HepG2 (cell line): ENCODE data around the gene TAF7. TPM values are rescaled to one million over a fixed set of nuclear protein-coding genes. Genes with fewer than 3 reads are reported as not detected.

Experiments used
- GFI1 ChIP-seq: sonication (generic); formaldehyde crosslinking; IDR thresholded peaks from 2 replicates; pipeline ENCODE4 v1.5.0; 2020; ENCODE audit warnings: missing genetic modification reagents, mild to moderate bottlenecking, borderline replicate concordance
- HES4 ChIP-seq: sonication (generic); formaldehyde crosslinking; IDR thresholded peaks from 2 replicates; pipeline ENCODE4 v1.9.0; 2021; ENCODE audit warnings: mild to moderate bottlenecking, missing genetic modification reagents, borderline replicate concordance
- HOXA5 ChIP-seq: sonication (generic); formaldehyde crosslinking; IDR thresholded peaks from 2 replicates; pipeline ENCODE4 v1.4.0; 2020; ENCODE audit warnings: missing genetic modification reagents
- JUND ChIP-seq: sonication (generic); formaldehyde crosslinking; IDR thresholded peaks from 2 replicates; pipeline ENCODE4 v1.8.0; 2022; ENCODE audit warnings: mild to moderate bottlenecking, missing genetic modification reagents
- LRRFIP1 ChIP-seq: sonication (generic); formaldehyde crosslinking; conservative IDR thresholded peaks from 2 replicates; pipeline ENCODE4 v1.4.0; 2020; ENCODE audit warnings: missing genetic modification reagents
- MAX ChIP-seq: IDR thresholded peaks from 2 replicates; pipeline ENCODE4 v1.6.1; 2012; ENCODE audit warnings: inconsistent platforms
- SYNCRIP ChIP-seq: fragments of 200-400 bp; formaldehyde crosslinking; IDR thresholded peaks from 2 replicates; pipeline ENCODE4 v1.6.1; 2018; ENCODE audit warnings: mild to moderate bottlenecking, low read depth, low read length; ENCODE audit not compliant: insufficient read depth
- USF2 ChIP-seq, 2 experiments: sonication (generic) in 1 of 2; formaldehyde crosslinking in 1 of 2; IDR thresholded peaks; 2 replicates each; pipeline versions ENCODE4 v1.5.1 to v1.6.1; 2011 to 2020; ENCODE audit warnings: borderline replicate concordance in 1 of 2, low read depth in 1 of 2, low read length in 1 of 2, mild to moderate bottlenecking in 1 of 2, missing genetic modification reagents in 1 of 2, moderate library complexity in 1 of 2
- YEATS2 ChIP-seq: sonication (generic); formaldehyde crosslinking; IDR thresholded peaks from 2 replicates; pipeline ENCODE4 v1.4.0; 2020; ENCODE audit warnings: missing genetic modification reagents, borderline replicate concordance
- YEATS4 ChIP-seq: sonication (generic); formaldehyde crosslinking; IDR thresholded peaks from 2 replicates; pipeline ENCODE4 v1.4.0; 2020; ENCODE audit warnings: missing genetic modification reagents, borderline replicate concordance
- ZNF138 ChIP-seq: sonication (generic); formaldehyde crosslinking; IDR thresholded peaks from 2 replicates; pipeline ENCODE4 v1.5.0; 2020; ENCODE audit warnings: mild to moderate bottlenecking, low read depth, missing genetic modification reagents
- ZNF142 ChIP-seq: sonication (generic); formaldehyde crosslinking; IDR thresholded peaks from 2 replicates; pipeline ENCODE4 v1.4.0; 2020; ENCODE audit warnings: missing genetic modification reagents
- ZNF264 ChIP-seq: sonication (generic); formaldehyde crosslinking; IDR thresholded peaks from 2 replicates; pipeline ENCODE4 v1.4.0; 2020; ENCODE audit warnings: missing genetic modification reagents
- ZNF589 ChIP-seq: sonication (generic); formaldehyde crosslinking; conservative IDR thresholded peaks from 2 replicates; pipeline ENCODE4 v1.8.0; 2022; ENCODE audit warnings: mild to moderate bottlenecking, moderate library complexity, missing genetic modification reagents
- ZNF775 ChIP-seq: sonication (generic); formaldehyde crosslinking; IDR thresholded peaks from 2 replicates; pipeline ENCODE4 v1.4.0; 2020; ENCODE audit warnings: missing genetic modification reagents, mild to moderate bottlenecking, moderate library complexity, borderline replicate concordance
- polyA plus RNA-seq, 8 experiments: library from polyadenylated mRNA; depleted of rRNA in 3 of 8; stranded (reverse) in 7 of 8; unstranded in 1 of 8; fragments of >200 nt; fragmentation: Illumina TruSeq in 4 of 8; extraction: Trizol in 4 of 8; gene quantifications; 2 replicates each; pipeline versions ENCODE4 v1.2.1 to v1.2.3, GENCODE V29; 2011 to 2016; ENCODE audit warnings: low read depth in 4 of 8, missing spikeins in 1 of 8, mixed read lengths in 1 of 8; ENCODE audit not compliant: insufficient read depth in 1 of 8
- total RNA-seq, 5 experiments: library from RNA; depleted of rRNA; stranded (reverse); fragments of >200 nt; fragmentation: Illumina TruSeq; extraction: Trizol; gene quantifications; 2 replicates each; pipeline ENCODE4 v1.2.3, GENCODE V29; 2016; ENCODE audit warnings: low read depth in 1 of 5

Gene TAF7
- total and polyA plus RNA-seq, 2 of the 13 experiments (the other 11 are each of a cell fraction or from before 2014, with no cell fraction given) = 41.6 to 61.5 TPM

- no peak for TF ChIP-seq LRRFIP1
- TF ChIP-seq ZNF589 = peak; percentile 93
- TF ChIP-seq MAX = peak; percentile 76
- no peak for TF ChIP-seq ZNF264 (CRISPR knock-in tag)
- no peak for TF ChIP-seq JUND
- no peak for TF ChIP-seq SYNCRIP
- no peak for TF ChIP-seq USF2 (IDR thresholded peaks at IDR 0.05; ENCODE audit: low read depth, low read length)
- peak; percentile 49; the same call in 1 of the 2 replicates for TF ChIP-seq USF2 (CRISPR knock-in tag; IDR thresholded peaks at IDR 0.05; ENCODE audit: borderline replicate concordance)
- 0 out of 2 replicates have a peak, but pooled peaks have one; percentile 41 for TF ChIP-seq ZNF775
- no peak; the same call in 1 of the 2 replicates for TF ChIP-seq ZNF142
- TF ChIP-seq HES4 = no peak
- peak; percentile 88 for TF ChIP-seq YEATS2 (CRISPR knock-in tag)
- no peak; the same call in 1 of the 2 replicates for TF ChIP-seq ZNF138 (CRISPR knock-in tag)
- TF ChIP-seq YEATS4 (CRISPR knock-in tag) = peak; percentile 60
- peak; percentile 75 for TF ChIP-seq HOXA5 (CRISPR knock-in tag)
- TF ChIP-seq GFI1 (CRISPR knock-in tag) = no peak; the same call in 1 of the 2 replicates
Measured at GRCh38 chr5:141320225-141321169, at the start of gene TAF7 (continued).
